ENCODE data around the gene ONECUT3.

DNA sequence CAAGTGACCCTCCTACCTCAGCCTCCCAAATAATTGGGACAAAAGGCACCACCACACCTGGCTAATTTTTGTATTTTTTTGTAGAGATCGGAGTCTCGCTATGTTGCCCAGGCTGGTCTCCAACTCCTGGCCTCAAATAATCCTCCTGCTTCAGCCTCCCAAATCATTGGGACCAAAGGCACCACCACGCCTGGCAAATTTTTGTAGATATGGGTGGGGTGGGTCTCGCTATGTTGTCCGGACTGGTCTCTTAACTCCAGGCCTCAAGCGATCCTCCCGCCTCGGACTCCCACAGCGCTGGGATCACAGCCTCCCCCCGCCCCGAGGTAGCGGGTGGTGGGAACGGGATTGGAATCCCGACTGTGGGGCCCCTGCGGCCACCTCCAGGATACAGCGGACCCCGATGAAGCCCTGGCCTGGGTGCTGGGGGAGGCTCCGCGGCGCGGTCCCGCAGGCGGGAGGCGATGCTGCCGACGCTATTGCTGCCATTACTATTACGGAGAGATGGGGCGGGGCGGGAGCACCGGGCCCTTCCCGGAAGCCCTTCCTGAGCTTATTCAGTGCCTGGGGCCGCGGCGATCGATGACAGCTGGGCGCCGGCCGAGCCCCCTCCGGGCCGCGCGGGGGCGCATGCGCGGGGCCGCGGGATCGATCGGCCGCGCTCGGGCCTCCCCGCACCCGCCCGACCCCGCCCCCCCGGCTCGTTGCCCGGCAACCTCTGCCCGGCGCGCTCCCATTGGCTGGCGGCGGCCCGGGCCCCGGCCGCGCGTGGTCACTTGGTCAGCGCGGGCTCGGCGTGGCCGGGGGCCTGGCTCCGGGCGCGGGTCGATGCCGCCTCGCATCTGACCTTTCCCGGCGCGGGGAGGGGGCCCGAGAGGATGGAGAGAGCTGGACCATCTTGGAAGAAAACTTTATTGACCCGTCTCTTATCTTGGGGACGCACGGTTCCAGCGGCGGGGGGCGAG, 27.9 kb upstream of the ONECUT3 start:
- TF ChIP-seq, protein P1, sequence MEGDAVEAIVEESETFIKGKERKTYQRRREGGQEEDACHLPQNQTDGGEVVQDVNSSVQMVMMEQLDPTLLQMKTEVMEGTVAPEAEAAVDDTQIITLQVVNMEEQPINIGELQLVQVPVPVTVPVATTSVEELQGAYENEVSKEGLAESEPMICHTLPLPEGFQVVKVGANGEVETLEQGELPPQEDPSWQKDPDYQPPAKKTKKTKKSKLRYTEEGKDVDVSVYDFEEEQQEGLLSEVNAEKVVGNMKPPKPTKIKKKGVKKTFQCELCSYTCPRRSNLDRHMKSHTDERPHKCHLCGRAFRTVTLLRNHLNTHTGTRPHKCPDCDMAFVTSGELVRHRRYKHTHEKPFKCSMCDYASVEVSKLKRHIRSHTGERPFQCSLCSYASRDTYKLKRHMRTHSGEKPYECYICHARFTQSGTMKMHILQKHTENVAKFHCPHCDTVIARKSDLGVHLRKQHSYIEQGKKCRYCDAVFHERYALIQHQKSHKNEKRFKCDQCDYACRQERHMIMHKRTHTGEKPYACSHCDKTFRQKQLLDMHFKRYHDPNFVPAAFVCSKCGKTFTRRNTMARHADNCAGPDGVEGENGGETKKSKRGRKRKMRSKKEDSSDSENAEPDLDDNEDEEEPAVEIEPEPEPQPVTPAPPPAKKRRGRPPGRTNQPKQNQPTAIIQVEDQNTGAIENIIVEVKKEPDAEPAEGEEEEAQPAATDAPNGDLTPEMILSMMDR (conservative IDR thresholded peaks at IDR 0.05; ENCODE audit: low read length), result no peak
- TF ChIP-seq EZH2phosphoT487 (IDR thresholded peaks at IDR 0.05; ENCODE audit: borderline replicate concordance), result no peak

Data from Loucy (cell line).